HEK293T (cell line): Measurements from ENCODE around the gene MRPL43.

ENCODE experiments used
- ELF4 ChIP-seq: fragments of 450-650 bp; IDR thresholded peaks from 2 replicates; pipeline ENCODE4 v1.6.1; 2017; ENCODE audit warnings: antibody characterized with exemption
- SUZ12 ChIP-seq: fragments of 450-650 bp; IDR thresholded peaks from 2 replicates; pipeline ENCODE4 v1.6.1; 2016; ENCODE audit warnings: mild to moderate bottlenecking

DNA sequence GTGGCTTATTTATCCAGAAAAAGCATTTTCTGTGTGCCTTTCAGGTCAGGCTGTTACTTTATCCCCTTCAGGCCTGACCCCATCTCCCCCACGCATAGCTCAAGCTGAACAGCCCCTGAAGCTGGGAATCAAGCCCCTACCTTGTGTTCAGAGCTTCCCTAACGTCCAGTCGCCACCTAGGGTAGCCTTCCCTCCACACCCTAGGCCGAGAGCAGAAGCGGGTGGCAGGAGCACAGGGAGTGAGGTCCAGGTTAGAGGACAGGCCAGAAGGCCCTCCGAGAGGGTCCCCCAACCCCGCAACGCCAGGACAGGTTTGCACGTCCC is 18.5 kb downstream of the MRPL43 start:
- no peak for TF ChIP-seq ELF4
- TF ChIP-seq SUZ12: no peak
